Islet of Langerhans (tissue), 1 donor: Measurements from ENCODE around the gene SHLD2.
"Not testable (repeated sequence)": the region's sequence is repeated elsewhere in the genome, so short reads cannot be mapped to it uniquely, and the experiment has no call there.

Experiments used
- FAIRE-seq: peaks from one replicate; lab custom pipeline; 2011; peaks lifted over from hg19 to GRCh38; lab: Jason Lieb, UNC

SHLD2 gene

GRCh38 chr10:87094373-87095235 is at the start of gene SHLD2, which contains the start of gene GLUD1:
Gene SHLD2 (plus strand): TSS chr10:87095206. CDS start chr10:87151355, 56,149 bp downstream.
Gene GLUD1 (minus strand): TSS chr10:87094843. CDS start chr10:87094769, 74 bp downstream.
- FAIRE-seq: no peak

- no peak for FAIRE-seq
Observed at GRCh38 chr10:87045434-87045938, 49.5 kb upstream of the SHLD2 start.

- FAIRE-seq: no peak
Observed at GRCh38 chr10:87053111-87053510, 41.9 kb upstream of the SHLD2 start.

GRCh38 chr10:87053577-87054181 is 41.3 kb upstream of the SHLD2 start:
- no peak for FAIRE-seq

GRCh38 chr10:87054373-87055295 is 40.4 kb upstream of the SHLD2 start:
- no peak for FAIRE-seq

- no peak for FAIRE-seq
Observed at GRCh38 chr10:87058171-87058570, 36.8 kb upstream of the SHLD2 start.

GRCh38 chr10:87059401-87059800 is 35.6 kb upstream of the SHLD2 start:
- FAIRE-seq: no peak

- FAIRE-seq: no peak
Observed at GRCh38 chr10:87060280-87060928, 34.6 kb upstream of the SHLD2 start.

GRCh38 chr10:87064651-87065050 is 30.4 kb upstream of the SHLD2 start:
- FAIRE-seq: no peak

GRCh38 chr10:87066178-87066577 is 28.8 kb upstream of the SHLD2 start:
- no peak for FAIRE-seq

- FAIRE-seq: no peak
Observed at GRCh38 chr10:87066865-87067264, 28.1 kb upstream of the SHLD2 start.

GRCh38 chr10:87068281-87068680 is 26.7 kb upstream of the SHLD2 start:
- no peak for FAIRE-seq

GRCh38 chr10:87072449-87072848 is 22.6 kb upstream of the SHLD2 start:
- FAIRE-seq: no peak

GRCh38 chr10:87076421-87076820 is 18.6 kb upstream of the SHLD2 start:
- not testable (repeated sequence) for FAIRE-seq

GRCh38 chr10:87079106-87079836 is 15.7 kb upstream of the SHLD2 start:
- FAIRE-seq: no peak

GRCh38 chr10:87080621-87081020 is 14.4 kb upstream of the SHLD2 start:
- FAIRE-seq: not testable (repeated sequence)

GRCh38 chr10:87081574-87081973 is 13.4 kb upstream of the SHLD2 start:
- FAIRE-seq: not testable (repeated sequence)

- FAIRE-seq: not testable (repeated sequence)
Observed at GRCh38 chr10:87082219-87082618, 12.8 kb upstream of the SHLD2 start.

- FAIRE-seq: not testable (repeated sequence)
Observed at GRCh38 chr10:87083576-87084290, 11.3 kb upstream of the SHLD2 start.

- FAIRE-seq: peak; percentile 99
Observed at GRCh38 chr10:87084291-87084782, 10.7 kb upstream of the SHLD2 start.
